CD4-positive, alpha-beta T cell treated with Interleukin-17A for 4 hours (primary cell): Measurements from ENCODE around the gene PALD1.

Experiments
- DNase-seq: peaks from one replicate; pipeline ENCODE4 v3.0.0-alpha.2; 2020; ENCODE audit warnings: mixed read lengths

PALD1 gene

GRCh38 chr10:70458329-70459060 lies 20.1 kb upstream of the PALD1 start:
- peak; percentile 59 for DNase-seq

- no peak for DNase-seq
Measured at GRCh38 chr10:70459061-70459773, 19.4 kb upstream of the PALD1 start.

- no peak for DNase-seq
Measured at GRCh38 chr10:70459774-70460490, 18.6 kb upstream of the PALD1 start.

- DNase-seq: peak; percentile 70
Measured at GRCh38 chr10:70461397-70462348, 16.9 kb upstream of the PALD1 start.

- no peak for DNase-seq
Measured at GRCh38 chr10:70462349-70462984, 16.1 kb upstream of the PALD1 start.

GRCh38 chr10:70465278-70465677 lies 13.3 kb upstream of the PALD1 start:
- DNase-seq: no peak

GRCh38 chr10:70465832-70466231 lies 12.7 kb upstream of the PALD1 start:
- DNase-seq: no peak

- no peak for DNase-seq
Measured at GRCh38 chr10:70466951-70467350, 11.6 kb upstream of the PALD1 start.

- no peak for DNase-seq
Measured at GRCh38 chr10:70472799-70473454, 5.6 kb upstream of the PALD1 start.

GRCh38 chr10:70474780-70475179 lies 3.8 kb upstream of the PALD1 start:
- DNase-seq: no peak

GRCh38 chr10:70475661-70476060 lies 2.9 kb upstream of the PALD1 start:
- DNase-seq: no peak

GRCh38 chr10:70476249-70477035 lies 2.1 kb upstream of the PALD1 start:
- peak; percentile 16 for DNase-seq

- DNase-seq: peak; percentile 83
Measured at GRCh38 chr10:70477661-70478162, 855 bp upstream of the PALD1 start.

GRCh38 chr10:70479165-70479581 lies 606 bp downstream of the PALD1 start:
- DNase-seq: no peak

GRCh38 chr10:70479626-70480238 lies 1.2 kb downstream of the PALD1 start:
- DNase-seq: no peak

GRCh38 chr10:70480239-70480861 lies 1.8 kb downstream of the PALD1 start:
- peak; percentile 46 for DNase-seq

GRCh38 chr10:70481105-70481504 lies 2.5 kb downstream of the PALD1 start:
- no peak for DNase-seq

- DNase-seq: no peak
Measured at GRCh38 chr10:70481831-70482530, 3.4 kb downstream of the PALD1 start.
